Measurements from ENCODE around the gene UBALD1. TPM values are rescaled to one million over a fixed set of nuclear protein-coding genes. Genes with fewer than 3 reads are reported as not detected.
A peak's percentile ranks its signal among the peaks of the same experiment; 100 is the strongest.

The UBALD1 gene
- total RNA-seq, 1 donor from 2014 or later = 24.7 TPM

GRCh38 chr16:4624827-4625559, 10.3 kb upstream of the UBALD1 start:
- Histone ChIP-seq H3K27ac (replicated peaks) (peak overlapping the region; percentile 95), H3K4me1 (peaks cover 37% of the 10 kb centered on the region), H3K4me3 (peak overlapping the region; percentile 100), H3K27me3 (ENCODE audit: low read depth) (no peaks in the 10 kb centered on the region), H3K9me3 (replicated peaks) (no peaks in the 10 kb centered on the region), H3K36me3 (no peaks in the 10 kb centered on the region)
- peak; percentile 60 for DNase-seq
- intact Hi-C loops (cut with micrococcal nuclease) = no loop called here
- no peak for TF ChIP-seq CTCF (IDR thresholded peaks at IDR 0.05; ENCODE audit: borderline replicate concordance)

GRCh38 chr16:4624015-4624826, 9.5 kb upstream of the UBALD1 start, which contains the start of gene MGRN1:
TSS of gene MGRN1 (plus strand) at chr16:4624826. CDS start at chr16:4624961, 135 bp downstream.
- Histone ChIP-seq H3K4me1 (peaks cover 37% of the 10 kb centered on the region), H3K36me3 (no peaks in the 10 kb centered on the region), H3K27ac (replicated peaks) (peak within 1 kb of the TSS; percentile 95), H3K4me3 (peak within 1 kb of the TSS; percentile 100), H3K27me3 (ENCODE audit: low read depth) (no peaks in the 10 kb centered on the region), H3K9me3 (replicated peaks) (no peaks in the 10 kb centered on the region)
- peak; percentile 96 for TF ChIP-seq CTCF (IDR thresholded peaks at IDR 0.05; ENCODE audit: borderline replicate concordance)
- intact Hi-C loops (cut with micrococcal nuclease) = no loop called here
- DNase-seq = peak; percentile 94

GRCh38 chr16:4623593-4623992, 8.9 kb upstream of the UBALD1 start:
- H3K4me1 ChIP-seq = peaks cover 39% of the 10 kb centered on the region
- no peak for DNase-seq
- H3K27ac ChIP-seq (replicated peaks) = no peak overlapping the region
- no peaks in the 10 kb centered on the region for H3K27me3 ChIP-seq (ENCODE audit: low read depth)
- no peaks in the 10 kb centered on the region for H3K9me3 ChIP-seq (replicated peaks)
- H3K4me3 ChIP-seq = no peak overlapping the region
- no peaks in the 10 kb centered on the region for H3K36me3 ChIP-seq
- no peak for TF ChIP-seq CTCF (IDR thresholded peaks at IDR 0.05; ENCODE audit: borderline replicate concordance)
- intact Hi-C loops (cut with micrococcal nuclease) = no loop called here

- Histone ChIP-seq H3K9me3 (replicated peaks) (no peaks in the 10 kb centered on the region), H3K4me3 (no peak overlapping the region), H3K36me3 (no peaks in the 10 kb centered on the region), H3K4me1 (peaks cover 45% of the 10 kb centered on the region), H3K27ac (replicated peaks) (no peak overlapping the region), H3K27me3 (ENCODE audit: low read depth) (no peaks in the 10 kb centered on the region)
- TF ChIP-seq CTCF (IDR thresholded peaks at IDR 0.05; ENCODE audit: borderline replicate concordance) = no peak
- intact Hi-C loops (cut with micrococcal nuclease) = loop anchor here (10.0 kb wide), 1 partner anchor 94 kb away; no protein-coding TSS in a partner anchor
- no peak for DNase-seq
Measured at GRCh38 chr16:4618645-4619418, 4.1 kb upstream of the UBALD1 start.

- H3K4me1 ChIP-seq = peaks cover 54% of the 10 kb centered on the region
- intact Hi-C loops (cut with micrococcal nuclease) = loop anchor here (10.0 kb wide), 1 partner anchor 93 kb away; no protein-coding TSS in a partner anchor
Measured at GRCh38 chr16:4617880-4618279, 3.2 kb upstream of the UBALD1 start.

More at GRCh38 chr16:4617880-4618279, 3.2 kb upstream of the UBALD1 start:
- DNase-seq = no peak
- no peaks in the 10 kb centered on the region for H3K36me3 ChIP-seq
- H3K27ac ChIP-seq (replicated peaks) = peak overlapping the region; percentile 96
- TF ChIP-seq CTCF (IDR thresholded peaks at IDR 0.05; ENCODE audit: borderline replicate concordance) = no peak
- H3K4me3 ChIP-seq = no peak overlapping the region
- H3K27me3 ChIP-seq (ENCODE audit: low read depth) = no peaks in the 10 kb centered on the region
- no peaks in the 10 kb centered on the region for H3K9me3 ChIP-seq (replicated peaks)

Measured in left ventricle myocardium inferior (tissue), 1 donor.